Adrenal gland (tissue), 12 donors: Measurements from ENCODE around the gene PRDM12. TPM values are rescaled to one million over a fixed set of nuclear protein-coding genes. Genes with fewer than 3 reads are reported as not detected.

ENCODE experiments used
- DNase-seq, 7 donors: peaks; one replicate each; pipeline ENCODE4 v3.0.0-alpha.2; 2019 to 2020
- H3K27ac ChIP-seq, 5 donors: fragments of 200-600 bp; sonication (generic) in 4 of 5; 1 replicate in 3 of 5; 2 replicates in 2 of 5; pipeline versions ENCODE4 v1.5.1 to v1.8.0; 2016 to 2020; ENCODE audit warnings: mild to moderate bottlenecking in 1 of 5
- H3K27me3 ChIP-seq: fragments of 200-600 bp; 2 replicates; pipeline ENCODE4 v1.8.0; 2021
- H3K36me3 ChIP-seq, 2 donors: fragments of 200-600 bp; replicated peaks in 1 of 2; 1 replicate in 1 of 2; 2 replicates in 1 of 2; pipeline versions ENCODE4 v1.5.1 to v1.8.0; 2018 to 2022
- H3K4me1 ChIP-seq, 2 donors: fragments of 200-600 bp; replicated peaks in 1 of 2; 1 replicate in 1 of 2; 2 replicates in 1 of 2; pipeline versions ENCODE4 v1.5.1 to v1.8.0; 2018 to 2021
- H3K4me3 ChIP-seq, 4 donors: fragments of 200-600 bp; sonication (generic) in 3 of 4; one replicate each; pipeline ENCODE4 v1.5.1; 2016 to 2018
- H3K9me3 ChIP-seq, 3 donors: fragments of 200-600 bp; sonication (generic) in 1 of 3; replicated peaks in 1 of 3; 1 replicate in 2 of 3; 2 replicates in 1 of 3; pipeline versions ENCODE4 v1.5.1 to v1.8.0; 2016 to 2021
- POLR2A ChIP-seq, 2 donors: fragments of 450-650 bp; IDR thresholded peaks; one replicate each; pipeline ENCODE4 v1.6.1; 2017; ENCODE audit warnings: antibody characterized with exemption in 2 of 2, mild to moderate bottlenecking in 2 of 2, moderate library complexity in 1 of 2
- WGBS, 4 donors: extraction: QIAGEN DNeasy Blood & Tissue Kit in 2 of 4; methylation state at CpG; one replicate each; pipeline versions ENCODE4 v1.1.5 to v1.1.7; 2013 to 2017; 5-methylcytosine and 5-hydroxymethylcytosine counted together
- intact Hi-C, 2 donors: fragments of 100-400 bp; cut with DNase I; formaldehyde crosslinking; loops; one replicate each; pipeline versions ENCODE4 v1.14.1 to v1.15.0; 2022 to 2023
- polyA plus RNA-seq, 3 donors: library from polyadenylated mRNA; stranded (reverse); fragments of 200-250 nt in 2 of 3; fragments of 350-450 nt in 1 of 3; fragmentation: Illumina TruSeq in 1 of 3; extraction: RNeasy Lipid Tissue Mini Kit (QIAGEN cat#74804) in 1 of 3; gene quantifications; one replicate each; pipeline ENCODE4 v1.2.3, GENCODE V29; 2013 to 2014
- total RNA-seq, 9 donors: library from RNA; depleted of rRNA in 4 of 9; stranded (reverse); fragments of >200 nt in 4 of 9; fragments of 120-200 nt in 1 of 9; fragmentation: NEBNext Ultra II Directional in 1 of 9; extraction: Animal tissue kit (Norgen Biotek cat#: 25700) in 1 of 9; gene quantifications; one replicate each; pipeline versions ENCODE4 v1.1.0 to v1.2.4, GENCODE V29; 2013 to 2023
- TF ChIP-seq, protein P1 (sequence below), 6 experiments: fragments of 450-650 bp in 4 of 6; fragments of 200-600 bp in 2 of 6; sonication (generic) in 1 of 6; IDR thresholded peaks; 1 replicate in 5 of 6; 2 replicates in 1 of 6; pipeline versions ENCODE4 v1.5.1 to v1.8.0; 2016 to 2021; ENCODE audit warnings: antibody characterized with exemption in 6 of 6, mild to moderate bottlenecking in 2 of 6, moderate library complexity in 1 of 6
- donor health status: healthy with polysubstance abuse.
- donor health status: Bipolar disorder and iron deficiency.
- donor health status: DM: yes; HTN: yes; CAD: no.
- donor health status: DM: no; HTN: no; CAD: no.
- donor health status: DM: no; HTN: no; CAD: no.
- donor health status: DM: yes; HTN: yes; CAD: no.

The PRDM12 gene
- total and polyA plus RNA-seq, 12 donors, result 0.07 to 0.14 (median 0.08) TPM; not detected in 9

- Histone ChIP-seq H3K27ac (no peak overlapping the region), H3K9me3 (no peaks in the 10 kb centered on the region), H3K36me3 (peaks cover 0 to 32% of the 10 kb centered on the region in 2 donors), H3K27me3 (no peaks in the 10 kb centered on the region), H3K4me3 (no peak overlapping the region), H3K4me1 (no peaks in the 10 kb centered on the region)
- intact Hi-C loops, result no loop called here
- WGBS, 4 donors, result 76 to 80% (median 78%) methylated on average over 15 to 20 of the region's 20 CpGs
- no peak for DNase-seq
- TF ChIP-seq, protein P1, sequence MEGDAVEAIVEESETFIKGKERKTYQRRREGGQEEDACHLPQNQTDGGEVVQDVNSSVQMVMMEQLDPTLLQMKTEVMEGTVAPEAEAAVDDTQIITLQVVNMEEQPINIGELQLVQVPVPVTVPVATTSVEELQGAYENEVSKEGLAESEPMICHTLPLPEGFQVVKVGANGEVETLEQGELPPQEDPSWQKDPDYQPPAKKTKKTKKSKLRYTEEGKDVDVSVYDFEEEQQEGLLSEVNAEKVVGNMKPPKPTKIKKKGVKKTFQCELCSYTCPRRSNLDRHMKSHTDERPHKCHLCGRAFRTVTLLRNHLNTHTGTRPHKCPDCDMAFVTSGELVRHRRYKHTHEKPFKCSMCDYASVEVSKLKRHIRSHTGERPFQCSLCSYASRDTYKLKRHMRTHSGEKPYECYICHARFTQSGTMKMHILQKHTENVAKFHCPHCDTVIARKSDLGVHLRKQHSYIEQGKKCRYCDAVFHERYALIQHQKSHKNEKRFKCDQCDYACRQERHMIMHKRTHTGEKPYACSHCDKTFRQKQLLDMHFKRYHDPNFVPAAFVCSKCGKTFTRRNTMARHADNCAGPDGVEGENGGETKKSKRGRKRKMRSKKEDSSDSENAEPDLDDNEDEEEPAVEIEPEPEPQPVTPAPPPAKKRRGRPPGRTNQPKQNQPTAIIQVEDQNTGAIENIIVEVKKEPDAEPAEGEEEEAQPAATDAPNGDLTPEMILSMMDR (IDR thresholded peaks at IDR 0.05), result no peak
- TF ChIP-seq POLR2A (IDR thresholded peaks at IDR 0.05), result no peak
Observed at GRCh38 chr9:130639124-130639765, 25.1 kb upstream of the PRDM12 start.

- peaks cover 0 to 24% of the 10 kb centered on the region in 2 donors for H3K36me3 ChIP-seq
- intact Hi-C loops, result no loop called here
- no peak for DNase-seq
- no peak overlapping the region for H3K4me3 ChIP-seq
- TF ChIP-seq, protein P1 (IDR thresholded peaks at IDR 0.05), result no peak
- TF ChIP-seq POLR2A (IDR thresholded peaks at IDR 0.05), result no peak
- no peak overlapping the region for H3K27ac ChIP-seq
- no peaks in the 10 kb centered on the region for H3K4me1 ChIP-seq
- 91 to 97% (median 93%) methylated on average over 13 to 17 of the region's 17 CpGs for WGBS, 4 donors
- no peaks in the 10 kb centered on the region for H3K27me3 ChIP-seq
- no peaks in the 10 kb centered on the region for H3K9me3 ChIP-seq
Observed at GRCh38 chr9:130639866-130640555, 24.4 kb upstream of the PRDM12 start.

- no peak for DNase-seq
- intact Hi-C loops, result no loop called here
- peaks cover 0 to 21% of the 10 kb centered on the region in 2 donors for H3K36me3 ChIP-seq
- no peaks in the 10 kb centered on the region for H3K9me3 ChIP-seq
- no peak overlapping the region for H3K4me3 ChIP-seq
- H3K27me3 ChIP-seq, result no peaks in the 10 kb centered on the region
- no peaks in the 10 kb centered on the region for H3K4me1 ChIP-seq
- no peak overlapping the region for H3K27ac ChIP-seq
- 79 to 82% (median 81%) methylated on average over 5 to 7 of the region's 7 CpGs for WGBS, 4 donors
- TF ChIP-seq POLR2A (IDR thresholded peaks at IDR 0.05), result no peak
- TF ChIP-seq, protein P1 (IDR thresholded peaks at IDR 0.05), result no peak
Observed at GRCh38 chr9:130640681-130641080, 23.7 kb upstream of the PRDM12 start.

- intact Hi-C loops, result no loop called here
- no peak overlapping the region for H3K4me3 ChIP-seq
- no peak overlapping the region for H3K27ac ChIP-seq
- H3K9me3 ChIP-seq, result no peaks in the 10 kb centered on the region
- peaks cover 3% of the 10 kb centered on the region for H3K27me3 ChIP-seq
- no peaks in the 10 kb centered on the region for H3K4me1 ChIP-seq
- DNase-seq, result no peak
- WGBS, 4 donors, result 69 to 89% (median 85%) methylated on average over 4 to 8 of the region's 8 CpGs
- peaks cover 0 to 5% of the 10 kb centered on the region in 2 donors for H3K36me3 ChIP-seq
- TF ChIP-seq, protein P1 (IDR thresholded peaks at IDR 0.05), result no peak
- TF ChIP-seq POLR2A (IDR thresholded peaks at IDR 0.05), result no peak
Observed at GRCh38 chr9:130642926-130643325, 21.5 kb upstream of the PRDM12 start.
